Measurements from ENCODE around the gene SLC5A12. TPM values are rescaled to one million over a fixed set of nuclear protein-coding genes. Genes with fewer than 3 reads are reported as not detected.

Gene SLC5A12
- polyA plus RNA-seq, 2 of the 4 experiments (the other 2 are of a cell fraction) = not detected

GRCh38 chr11:26761361-26761809 lies 39.5 kb upstream of the SLC5A12 start:
- no peak for ATAC-seq
- H3K27ac ChIP-seq = no peak overlapping the region
- no peak overlapping the region for H3K4me2 ChIP-seq
- TF ChIP-seq, protein P1, sequence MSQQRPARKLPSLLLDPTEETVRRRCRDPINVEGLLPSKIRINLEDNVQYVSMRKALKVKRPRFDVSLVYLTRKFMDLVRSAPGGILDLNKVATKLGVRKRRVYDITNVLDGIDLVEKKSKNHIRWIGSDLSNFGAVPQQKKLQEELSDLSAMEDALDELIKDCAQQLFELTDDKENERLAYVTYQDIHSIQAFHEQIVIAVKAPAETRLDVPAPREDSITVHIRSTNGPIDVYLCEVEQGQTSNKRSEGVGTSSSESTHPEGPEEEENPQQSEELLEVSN (IDR thresholded peaks at IDR 0.05; ENCODE audit: borderline replicate concordance, low read depth) = no peak
- DNase-seq (ENCODE audit: low read depth in 1 of 2, low spot score in 1 of 2) = no peak
- POLR2A ChIA-PET = no interaction called here
- no peak for FAIRE-seq
- H3K4me3 ChIP-seq = no peak overlapping the region
- CTCF ChIA-PET = interaction anchor here (1.2 to 7.6 kb wide), 3 partner anchors 8 to 725 kb away, joined by 3 to 67 read pairs (median 7); no protein-coding TSS in a partner anchor
- WGBS (ENCODE audit: missing lambda C conversion rate) = 53% methylated on average over 4 of the region's 4 CpGs
- H3K4me1 ChIP-seq = no peaks in the 10 kb centered on the region
- no peaks in the 10 kb centered on the region for H3K9me3 ChIP-seq

- no peak overlapping the region for H3K4me2 ChIP-seq
- ATAC-seq (no peak), DNase-seq (ENCODE audit: low read depth in 1 of 2, low spot score in 1 of 2) (no peak), FAIRE-seq (no peak)
- CTCF ChIA-PET = interaction anchor here (1.0 to 7.6 kb wide), 3 partner anchors 400 to 728 kb away, joined by 3 to 67 read pairs (median 4); no protein-coding TSS in a partner anchor
- no peak overlapping the region for H3K4me3 ChIP-seq
- no peak overlapping the region for H3K27ac ChIP-seq
- WGBS (ENCODE audit: missing lambda C conversion rate) = 4% methylated on average over 1 of the region's 1 CpG
- no peaks in the 10 kb centered on the region for H3K9me3 ChIP-seq
- no peak for TF ChIP-seq BHLHE40 (IDR thresholded peaks at IDR 0.05; ENCODE audit: low read depth, low read length)
- POLR2A ChIA-PET = no interaction called here
- no peaks in the 10 kb centered on the region for H3K4me1 ChIP-seq
Measured at GRCh38 chr11:26757995-26758394, 36.1 kb upstream of the SLC5A12 start.

- CTCF ChIA-PET = interaction anchor here (0.6 to 7.6 kb wide), 5 partner anchors 402 to 744 kb away, joined by 3 to 67 read pairs (median 4); no protein-coding TSS in a partner anchor
- 25% methylated on average over 4 of the region's 4 CpGs for WGBS (ENCODE audit: missing lambda C conversion rate)
Measured at GRCh38 chr11:26755762-26756161, 33.9 kb upstream of the SLC5A12 start.

GRCh38 chr11:26753723-26754504 lies 32.1 kb upstream of the SLC5A12 start:
- WGBS (ENCODE audit: missing lambda C conversion rate) = 21% methylated on average over 9 of the region's 9 CpGs
- FAIRE-seq (no peak), ATAC-seq (peak; percentile 89 to 95), DNase-seq (ENCODE audit: low read depth in 1 of 2, low spot score in 1 of 2) (peak; percentile 21 to 62)
- no peak overlapping the region for H3K27ac ChIP-seq
- POLR2A ChIA-PET = no interaction called here
- no peak overlapping the region for H3K4me2 ChIP-seq
- no peaks in the 10 kb centered on the region for H3K4me1 ChIP-seq
- CTCF ChIA-PET = interaction anchor here (0.7 to 3.9 kb wide), 7 partner anchors 8 to 732 kb away, joined by 3 to 34 read pairs (median 3); no protein-coding TSS in a partner anchor
- no peaks in the 10 kb centered on the region for H3K9me3 ChIP-seq
- no peak overlapping the region for H3K4me3 ChIP-seq
- TF ChIP-seq CHD2 (IDR thresholded peaks at IDR 0.05; ENCODE audit: low read length, partially characterized antibody) = no peak
- no peak for TF ChIP-seq ZNF302 (CRISPR knock-in tag; IDR thresholded peaks at IDR 0.05)
- TF ChIP-seq ESRRA (IDR thresholded peaks at IDR 0.05; ENCODE audit: borderline replicate concordance, low read length) = no peak
- TF ChIP-seq, protein P2, sequence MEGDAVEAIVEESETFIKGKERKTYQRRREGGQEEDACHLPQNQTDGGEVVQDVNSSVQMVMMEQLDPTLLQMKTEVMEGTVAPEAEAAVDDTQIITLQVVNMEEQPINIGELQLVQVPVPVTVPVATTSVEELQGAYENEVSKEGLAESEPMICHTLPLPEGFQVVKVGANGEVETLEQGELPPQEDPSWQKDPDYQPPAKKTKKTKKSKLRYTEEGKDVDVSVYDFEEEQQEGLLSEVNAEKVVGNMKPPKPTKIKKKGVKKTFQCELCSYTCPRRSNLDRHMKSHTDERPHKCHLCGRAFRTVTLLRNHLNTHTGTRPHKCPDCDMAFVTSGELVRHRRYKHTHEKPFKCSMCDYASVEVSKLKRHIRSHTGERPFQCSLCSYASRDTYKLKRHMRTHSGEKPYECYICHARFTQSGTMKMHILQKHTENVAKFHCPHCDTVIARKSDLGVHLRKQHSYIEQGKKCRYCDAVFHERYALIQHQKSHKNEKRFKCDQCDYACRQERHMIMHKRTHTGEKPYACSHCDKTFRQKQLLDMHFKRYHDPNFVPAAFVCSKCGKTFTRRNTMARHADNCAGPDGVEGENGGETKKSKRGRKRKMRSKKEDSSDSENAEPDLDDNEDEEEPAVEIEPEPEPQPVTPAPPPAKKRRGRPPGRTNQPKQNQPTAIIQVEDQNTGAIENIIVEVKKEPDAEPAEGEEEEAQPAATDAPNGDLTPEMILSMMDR (IDR thresholded peaks at IDR 0.05) = peak; percentile 83
- no peak for TF ChIP-seq GATA3 (IDR thresholded peaks at IDR 0.05; ENCODE audit: borderline replicate concordance)
- TF ChIP-seq CBX8 (IDR thresholded peaks at IDR 0.05) = no peak
- TF ChIP-seq MAFK (IDR thresholded peaks at IDR 0.05; ENCODE audit: partially characterized antibody) = no peak
- no peak for TF ChIP-seq TFCP2L1 (CRISPR knock-in tag; IDR thresholded peaks at IDR 0.05)
- peak; percentile 79 to 90 for TF ChIP-seq RAD21 (conservative IDR thresholded peaks at IDR 0.05 in 1 of 2, IDR thresholded peaks at IDR 0.05 in 1 of 2)
- peak; percentile 57 to 80; a peak in 3 of 4 replicates for TF ChIP-seq CEBPB (IDR thresholded peaks at IDR 0.05)
- TF ChIP-seq NPAS2 (CRISPR knock-in tag; IDR thresholded peaks at IDR 0.05; ENCODE audit: borderline replicate concordance) = no peak
- TF ChIP-seq RARB (CRISPR knock-in tag; IDR thresholded peaks at IDR 0.05) = no peak
- TF ChIP-seq ATOH8 (CRISPR knock-in tag; IDR thresholded peaks at IDR 0.05; ENCODE audit: low read depth) = no peak
- no peak for TF ChIP-seq HDAC2 (IDR thresholded peaks at IDR 0.05)
- no peak for TF ChIP-seq JUNB (IDR thresholded peaks at IDR 0.05)
- TF ChIP-seq HOXA7 (CRISPR knock-in tag; IDR thresholded peaks at IDR 0.05) = no peak
- no peak for TF ChIP-seq BHLHE40 (IDR thresholded peaks at IDR 0.05; ENCODE audit: low read depth, low read length)
- TF ChIP-seq SREBF2 (IDR thresholded peaks at IDR 0.05) = no peak
- TF ChIP-seq NFE2L2 (conservative IDR thresholded peaks at IDR 0.05; ENCODE audit: low read length) = no peak
- TF ChIP-seq EHMT2 (IDR thresholded peaks at IDR 0.05; ENCODE audit: low read depth) = no peak
- no peak for TF ChIP-seq MAX (IDR thresholded peaks at IDR 0.05)

More at GRCh38 chr11:26755762-26756161, 33.9 kb upstream of the SLC5A12 start:
- DNase-seq (ENCODE audit: low read depth in 1 of 2, low spot score in 1 of 2) (no peak), FAIRE-seq (no peak), ATAC-seq (no peak)
- no peak overlapping the region for H3K27ac ChIP-seq
- TF ChIP-seq HEYL (CRISPR knock-in tag; IDR thresholded peaks at IDR 0.05) (no peak), JUN (IDR thresholded peaks at IDR 0.05) (no peak), EP300 (IDR thresholded peaks at IDR 0.05) (no peak), MYC (IDR thresholded peaks at IDR 0.05; ENCODE audit: borderline replicate concordance, low read length) (no peak), HDAC2 (IDR thresholded peaks at IDR 0.05) (no peak), HOXB5 (CRISPR knock-in tag; IDR thresholded peaks at IDR 0.05) (no peak), SREBF2 (IDR thresholded peaks at IDR 0.05) (no peak), NFE2L2 (conservative IDR thresholded peaks at IDR 0.05; ENCODE audit: low read length) (no peak)
- TF ChIP-seq, protein P3, sequence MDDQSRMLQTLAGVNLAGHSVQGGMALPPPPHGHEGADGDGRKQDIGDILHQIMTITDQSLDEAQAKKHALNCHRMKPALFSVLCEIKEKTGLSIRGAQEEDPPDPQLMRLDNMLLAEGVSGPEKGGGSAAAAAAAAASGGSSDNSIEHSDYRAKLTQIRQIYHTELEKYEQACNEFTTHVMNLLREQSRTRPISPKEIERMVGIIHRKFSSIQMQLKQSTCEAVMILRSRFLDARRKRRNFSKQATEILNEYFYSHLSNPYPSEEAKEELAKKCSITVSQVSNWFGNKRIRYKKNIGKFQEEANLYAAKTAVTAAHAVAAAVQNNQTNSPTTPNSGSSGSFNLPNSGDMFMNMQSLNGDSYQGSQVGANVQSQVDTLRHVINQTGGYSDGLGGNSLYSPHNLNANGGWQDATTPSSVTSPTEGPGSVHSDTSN (IDR thresholded peaks at IDR 0.05) = no peak
- H3K9me3 ChIP-seq = no peaks in the 10 kb centered on the region
- no peak overlapping the region for H3K4me3 ChIP-seq
- POLR2A ChIA-PET = no interaction called here
- no peaks in the 10 kb centered on the region for H3K4me1 ChIP-seq
- H3K4me2 ChIP-seq = no peak overlapping the region
